ENCODE measurements around the gene PPM1F.
"Not testable (repeated sequence)": the region's sequence is repeated elsewhere in the genome, so short reads cannot be mapped to it uniquely, and the experiment has no call there.

The PPM1F gene

DNA sequence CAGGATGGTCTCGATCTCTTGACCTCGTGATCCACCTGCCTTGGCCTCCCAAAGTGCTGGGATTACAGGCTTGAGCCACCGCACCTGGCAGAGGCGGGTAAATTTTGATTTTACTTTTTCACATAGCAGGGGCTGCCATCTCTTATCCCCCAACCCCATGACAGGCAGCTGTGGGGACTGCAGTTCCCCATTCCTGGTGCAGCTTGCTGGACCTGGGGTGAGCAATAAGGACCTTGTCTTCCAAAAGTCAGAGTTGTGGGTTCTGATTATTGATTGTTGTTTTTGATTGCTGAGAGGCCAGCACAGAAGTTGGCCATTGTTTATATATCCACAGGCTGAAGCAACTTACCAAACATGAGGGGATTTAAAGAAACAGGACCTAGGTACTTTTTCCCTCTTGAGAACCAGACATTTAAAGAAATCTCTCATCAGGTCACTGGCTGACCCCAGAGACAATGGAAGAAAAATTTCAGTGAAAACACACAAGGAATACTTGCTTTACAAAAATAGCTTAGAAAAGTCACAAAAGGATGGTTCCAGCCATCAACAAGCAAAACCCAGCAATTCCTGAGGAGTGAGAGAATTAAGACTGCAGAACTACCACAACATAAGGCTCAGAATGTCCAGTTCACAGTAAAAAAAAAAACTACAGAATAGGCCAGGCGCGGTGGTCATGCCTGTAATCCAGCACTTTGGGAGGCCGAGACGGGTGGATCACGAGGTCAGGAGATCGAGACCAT is 63.2 kb downstream of the PPM1F start:
- Histone ChIP-seq H3K79me2 (ENCODE audit: insufficient read depth, low read depth) (no peaks in the 10 kb centered on the region), H3K4me3 (IDR thresholded peaks at IDR 0.05; ENCODE audit: insufficient read depth, low read depth, low read length) (no peak overlapping the region), H3K27me3 (ENCODE audit: insufficient read depth, low read depth) (no peaks in the 10 kb centered on the region), H3K4me1 (ENCODE audit: low read depth, poor library complexity, severe bottlenecking) (no peaks in the 10 kb centered on the region), H4K20me1 (ENCODE audit: insufficient read depth) (no peaks in the 10 kb centered on the region), H3K36me3 (ENCODE audit: insufficient read depth) (no peaks in the 10 kb centered on the region), H3K4me2 (no peak overlapping the region), H2AFZ (ENCODE audit: low read depth) (no peak overlapping the region), H3K9ac (no peak overlapping the region), H3K27ac (no peak overlapping the region)
- TF ChIP-seq, protein P1, sequence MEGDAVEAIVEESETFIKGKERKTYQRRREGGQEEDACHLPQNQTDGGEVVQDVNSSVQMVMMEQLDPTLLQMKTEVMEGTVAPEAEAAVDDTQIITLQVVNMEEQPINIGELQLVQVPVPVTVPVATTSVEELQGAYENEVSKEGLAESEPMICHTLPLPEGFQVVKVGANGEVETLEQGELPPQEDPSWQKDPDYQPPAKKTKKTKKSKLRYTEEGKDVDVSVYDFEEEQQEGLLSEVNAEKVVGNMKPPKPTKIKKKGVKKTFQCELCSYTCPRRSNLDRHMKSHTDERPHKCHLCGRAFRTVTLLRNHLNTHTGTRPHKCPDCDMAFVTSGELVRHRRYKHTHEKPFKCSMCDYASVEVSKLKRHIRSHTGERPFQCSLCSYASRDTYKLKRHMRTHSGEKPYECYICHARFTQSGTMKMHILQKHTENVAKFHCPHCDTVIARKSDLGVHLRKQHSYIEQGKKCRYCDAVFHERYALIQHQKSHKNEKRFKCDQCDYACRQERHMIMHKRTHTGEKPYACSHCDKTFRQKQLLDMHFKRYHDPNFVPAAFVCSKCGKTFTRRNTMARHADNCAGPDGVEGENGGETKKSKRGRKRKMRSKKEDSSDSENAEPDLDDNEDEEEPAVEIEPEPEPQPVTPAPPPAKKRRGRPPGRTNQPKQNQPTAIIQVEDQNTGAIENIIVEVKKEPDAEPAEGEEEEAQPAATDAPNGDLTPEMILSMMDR (conservative IDR thresholded peaks at IDR 0.05; ENCODE audit: low read depth, low read length), result no peak

DNA sequence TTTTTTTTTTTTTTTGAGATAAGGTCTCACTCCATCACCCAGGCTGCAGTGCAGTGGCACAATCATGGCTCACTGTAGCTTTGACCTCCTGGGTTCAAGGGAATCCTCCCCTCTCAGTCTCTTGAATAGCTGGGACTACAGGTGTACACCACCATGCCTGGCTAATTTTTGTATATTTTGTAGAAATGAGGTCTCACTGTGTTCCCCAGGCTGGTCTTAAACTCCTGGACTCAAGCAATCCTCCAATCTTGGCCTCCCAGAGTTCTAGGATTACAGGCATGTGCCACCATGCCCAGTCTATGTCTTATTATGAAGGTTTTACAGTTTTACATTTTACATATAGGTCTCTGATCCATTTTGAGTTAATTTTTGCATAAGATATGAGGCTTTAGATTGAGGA is 64.8 kb downstream of the PPM1F start:
- Histone ChIP-seq H3K4me1 (ENCODE audit: low read depth, poor library complexity, severe bottlenecking) (no peaks in the 10 kb centered on the region), H3K27ac (no peak overlapping the region), H3K4me2 (no peak overlapping the region), H3K27me3 (ENCODE audit: insufficient read depth, low read depth) (no peaks in the 10 kb centered on the region), H3K79me2 (ENCODE audit: insufficient read depth, low read depth) (no peaks in the 10 kb centered on the region), H3K36me3 (ENCODE audit: insufficient read depth) (no peaks in the 10 kb centered on the region), H3K4me3 (IDR thresholded peaks at IDR 0.05; ENCODE audit: insufficient read depth, low read depth, low read length) (no peak overlapping the region), H4K20me1 (ENCODE audit: insufficient read depth) (no peaks in the 10 kb centered on the region), H3K9ac (no peak overlapping the region), H2AFZ (ENCODE audit: low read depth) (no peak overlapping the region)
- TF ChIP-seq, protein P1 (conservative IDR thresholded peaks at IDR 0.05; ENCODE audit: low read depth, low read length), result no peak

DNA sequence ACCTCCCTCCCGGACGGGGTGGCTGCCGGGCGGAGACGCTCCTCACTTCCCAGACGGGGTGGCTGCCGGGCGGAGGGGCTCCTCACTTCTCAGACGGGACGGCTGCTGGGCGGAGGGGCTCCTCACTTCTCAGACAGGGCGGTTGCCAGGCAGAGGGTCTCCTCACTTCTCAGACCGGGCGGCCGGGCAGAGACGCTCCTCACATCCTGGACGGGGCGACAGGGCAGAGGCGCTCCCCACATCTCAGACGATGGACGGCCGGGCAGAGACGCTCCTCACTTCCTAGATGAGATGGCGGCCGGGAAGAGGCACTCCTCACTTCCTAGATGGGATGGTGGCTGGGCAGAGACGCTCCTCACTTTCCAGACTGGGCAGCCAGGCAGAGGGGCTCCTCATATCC is 68.7 kb downstream of the PPM1F start:
- H3K79me2 ChIP-seq (ENCODE audit: insufficient read depth, low read depth); H3K9ac ChIP-seq; H3K27ac ChIP-seq; H3K36me3 ChIP-seq (ENCODE audit: insufficient read depth); H3K4me2 ChIP-seq; H3K4me1 ChIP-seq (ENCODE audit: low read depth, poor library complexity, severe bottlenecking); H2AFZ ChIP-seq (ENCODE audit: low read depth); H3K4me3 ChIP-seq (IDR thresholded peaks at IDR 0.05; ENCODE audit: insufficient read depth, low read depth, low read length); H3K27me3 ChIP-seq (ENCODE audit: insufficient read depth, low read depth); H4K20me1 ChIP-seq (ENCODE audit: insufficient read depth): not testable (repeated sequence)

DNA sequence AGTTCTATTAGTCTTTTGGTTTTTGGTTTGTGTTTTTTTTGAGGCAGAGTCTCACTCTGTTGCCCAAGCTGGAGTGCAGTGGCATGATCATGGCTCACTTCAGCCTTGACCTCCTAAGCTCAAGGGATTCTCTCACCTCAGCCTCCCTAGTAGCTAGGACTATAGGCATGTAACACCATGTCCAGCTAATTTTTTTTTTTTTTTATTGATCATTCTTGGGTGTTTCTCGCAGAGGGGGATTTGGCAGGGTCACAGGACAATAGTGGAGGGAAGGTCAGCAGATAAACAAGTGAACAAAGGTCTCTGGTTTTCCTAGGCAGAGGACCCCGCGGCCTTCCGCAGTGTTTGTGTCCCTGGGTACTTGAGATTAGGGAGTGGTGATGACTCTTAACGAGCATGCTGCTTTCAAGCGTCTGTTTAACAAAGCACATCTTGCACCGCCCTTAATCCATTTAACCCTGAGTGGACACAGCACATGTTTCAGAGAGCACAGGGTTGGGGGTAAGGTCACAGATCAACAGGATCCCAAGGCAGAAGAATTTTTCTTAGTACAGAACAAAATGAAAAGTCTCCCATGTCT is 69.8 kb downstream of the PPM1F start:
- H3K27me3 ChIP-seq (ENCODE audit: insufficient read depth, low read depth); H3K36me3 ChIP-seq (ENCODE audit: insufficient read depth); H2AFZ ChIP-seq (ENCODE audit: low read depth); H3K4me3 ChIP-seq (IDR thresholded peaks at IDR 0.05; ENCODE audit: insufficient read depth, low read depth, low read length); H3K4me1 ChIP-seq (ENCODE audit: low read depth, poor library complexity, severe bottlenecking); H4K20me1 ChIP-seq (ENCODE audit: insufficient read depth); H3K4me2 ChIP-seq; H3K79me2 ChIP-seq (ENCODE audit: insufficient read depth, low read depth); H3K9ac ChIP-seq; H3K27ac ChIP-seq: not testable (repeated sequence)

DNA sequence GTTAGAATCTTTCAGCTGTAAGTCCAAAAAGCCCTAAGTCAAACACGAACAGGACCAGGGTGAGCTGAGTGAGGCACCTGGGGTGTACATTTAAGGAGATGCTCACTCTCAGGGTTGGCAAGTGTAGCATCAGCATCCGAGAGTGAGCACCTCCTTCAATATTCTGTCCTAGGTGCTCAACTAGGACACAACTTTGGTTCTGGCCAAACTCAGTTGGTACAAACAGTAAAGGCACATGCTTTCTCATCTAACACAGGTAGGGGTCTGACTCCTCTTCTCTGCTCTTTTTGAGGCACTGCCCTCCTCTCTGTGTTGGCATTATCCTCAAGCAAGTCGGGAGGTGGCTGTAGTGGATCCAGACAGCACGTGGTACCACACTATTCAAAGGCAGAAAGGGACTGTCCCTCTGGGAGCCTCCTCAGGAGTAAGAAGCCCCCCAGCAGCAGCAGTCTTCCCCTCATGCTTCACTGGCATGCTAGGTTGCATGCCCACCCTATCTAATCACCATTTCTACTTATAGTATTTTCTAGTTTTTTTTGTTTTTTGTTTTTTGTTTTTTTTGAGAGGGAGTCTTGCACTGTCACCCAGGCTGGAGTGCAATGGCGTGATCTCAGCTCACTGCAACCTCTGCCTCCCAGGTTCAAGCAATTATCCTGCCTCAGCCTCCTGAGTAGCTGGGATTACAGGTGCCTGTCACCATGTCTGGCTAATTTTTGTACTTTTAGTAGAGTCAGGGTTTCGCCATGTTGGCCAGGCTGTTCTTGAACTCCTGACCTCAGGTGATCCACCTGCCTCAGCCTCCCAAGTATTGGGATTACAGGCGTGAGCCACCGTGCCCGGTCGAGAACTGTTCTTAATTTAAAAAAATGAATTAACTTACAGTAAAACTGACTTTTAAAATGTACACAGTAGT is 70.6 kb downstream of the PPM1F start:
- TF ChIP-seq, protein P1 (conservative IDR thresholded peaks at IDR 0.05; ENCODE audit: low read depth, low read length), result no peak
- Histone ChIP-seq H3K27me3 (ENCODE audit: insufficient read depth, low read depth) (no peaks in the 10 kb centered on the region), H3K79me2 (ENCODE audit: insufficient read depth, low read depth) (no peaks in the 10 kb centered on the region), H3K27ac (no peak overlapping the region), H3K9ac (no peak overlapping the region), H4K20me1 (ENCODE audit: insufficient read depth) (no peaks in the 10 kb centered on the region), H3K4me1 (ENCODE audit: low read depth, poor library complexity, severe bottlenecking) (no peaks in the 10 kb centered on the region), H2AFZ (ENCODE audit: low read depth) (no peak overlapping the region), H3K36me3 (ENCODE audit: insufficient read depth) (no peaks in the 10 kb centered on the region), H3K4me2 (no peak overlapping the region), H3K4me3 (IDR thresholded peaks at IDR 0.05; ENCODE audit: insufficient read depth, low read depth, low read length) (no peak overlapping the region)
